ENCODE results near the gene TRABD2B.

TRABD2B gene

GRCh38 chr1:47791879-47792608, 205.1 kb downstream of the TRABD2B start:
- H3K4me2 ChIP-seq (ENCODE audit: insufficient read depth, low read length): no peak overlapping the region
- H3K9me3 ChIP-seq (ENCODE audit: insufficient read depth, low read length, severe bottlenecking): no peaks in the 10 kb centered on the region
- no peak for TF ChIP-seq EZH2 (IDR thresholded peaks at IDR 0.05; ENCODE audit: borderline replicate concordance, low read depth, low read length, severe bottlenecking)
- no peak for DNase-seq
- no peak overlapping the region for H3K27ac ChIP-seq (ENCODE audit: low read length)
- no peaks in the 10 kb centered on the region for H3K79me2 ChIP-seq (ENCODE audit: insufficient read depth, low read length)
- no peaks in the 10 kb centered on the region; the same call in 1 of the 2 replicates for H4K20me1 ChIP-seq (ENCODE audit: insufficient read depth, low read length)
- H3K27me3 ChIP-seq (ENCODE audit: insufficient read depth, low read length, poor library complexity): peaks cover 3% of the 10 kb centered on the region
- ATAC-seq (ENCODE audit: insufficient read depth, low read depth): no peak
- H3K9ac ChIP-seq (ENCODE audit: low read depth, low read length): no peak overlapping the region
- H3K4me1 ChIP-seq (ENCODE audit: insufficient read depth, low read length): no peaks in the 10 kb centered on the region
- H3K36me3 ChIP-seq (ENCODE audit: insufficient read depth, low read length): no peaks in the 10 kb centered on the region
- H2AFZ ChIP-seq (ENCODE audit: low read depth, low read length): no peak overlapping the region
- H3K4me3 ChIP-seq (ENCODE audit: low read depth in 1 of 2, low read length in 2 of 2): no peak overlapping the region

GRCh38 chr1:47788761-47789160, 208.4 kb downstream of the TRABD2B start:
- Histone ChIP-seq H3K4me2 (ENCODE audit: insufficient read depth, low read length) (no peak overlapping the region), H4K20me1 (ENCODE audit: insufficient read depth, low read length) (no peaks in the 10 kb centered on the region; the same call in 1 of the 2 replicates), H3K79me2 (ENCODE audit: insufficient read depth, low read length) (no peaks in the 10 kb centered on the region), H3K27me3 (ENCODE audit: insufficient read depth, low read length, poor library complexity) (peaks cover 12% of the 10 kb centered on the region), H3K9ac (ENCODE audit: low read depth, low read length) (no peak overlapping the region), H3K27ac (ENCODE audit: low read length) (no peak overlapping the region), H2AFZ (ENCODE audit: low read depth, low read length) (no peak overlapping the region), H3K4me3 (ENCODE audit: low read depth in 1 of 2, low read length in 2 of 2) (no peak overlapping the region), H3K36me3 (ENCODE audit: insufficient read depth, low read length) (no peaks in the 10 kb centered on the region), H3K9me3 (ENCODE audit: insufficient read depth, low read length, severe bottlenecking) (no peaks in the 10 kb centered on the region), H3K4me1 (ENCODE audit: insufficient read depth, low read length) (no peaks in the 10 kb centered on the region)
- no peak for ATAC-seq (ENCODE audit: insufficient read depth, low read depth)
- TF ChIP-seq EZH2 (IDR thresholded peaks at IDR 0.05; ENCODE audit: borderline replicate concordance, low read depth, low read length, severe bottlenecking): no peak
- TF ChIP-seq CTCF (IDR thresholded peaks at IDR 0.05; ENCODE audit: borderline replicate concordance, extremely low read depth, low read length, poor library complexity, severe bottlenecking): no peak
- DNase-seq: no peak

GRCh38 chr1:47787560-47787959, 209.6 kb downstream of the TRABD2B start:
- Histone ChIP-seq H3K4me1 (ENCODE audit: insufficient read depth, low read length) (no peaks in the 10 kb centered on the region), H4K20me1 (ENCODE audit: insufficient read depth, low read length) (no peaks in the 10 kb centered on the region; the same call in 1 of the 2 replicates), H3K4me2 (ENCODE audit: insufficient read depth, low read length) (no peak overlapping the region), H3K27ac (ENCODE audit: low read length) (no peak overlapping the region), H3K36me3 (ENCODE audit: insufficient read depth, low read length) (no peaks in the 10 kb centered on the region), H3K4me3 (ENCODE audit: low read depth in 1 of 2, low read length in 2 of 2) (no peak overlapping the region), H3K9me3 (ENCODE audit: insufficient read depth, low read length, severe bottlenecking) (no peaks in the 10 kb centered on the region), H2AFZ (ENCODE audit: low read depth, low read length) (no peak overlapping the region), H3K27me3 (ENCODE audit: insufficient read depth, low read length, poor library complexity) (peaks cover 12% of the 10 kb centered on the region), H3K9ac (ENCODE audit: low read depth, low read length) (no peak overlapping the region), H3K79me2 (ENCODE audit: insufficient read depth, low read length) (no peaks in the 10 kb centered on the region)
- no peak for DNase-seq
- no peak for TF ChIP-seq EZH2 (IDR thresholded peaks at IDR 0.05; ENCODE audit: borderline replicate concordance, low read depth, low read length, severe bottlenecking)
- no peak for TF ChIP-seq CTCF (IDR thresholded peaks at IDR 0.05; ENCODE audit: borderline replicate concordance, extremely low read depth, low read length, poor library complexity, severe bottlenecking)
- no peak for ATAC-seq (ENCODE audit: insufficient read depth, low read depth)

- H3K4me1 ChIP-seq (ENCODE audit: insufficient read depth, low read length): no peaks in the 10 kb centered on the region
- no peak overlapping the region for H2AFZ ChIP-seq (ENCODE audit: low read depth, low read length)
- DNase-seq (no peak), ATAC-seq (ENCODE audit: insufficient read depth, low read depth) (no peak)
- H3K9ac ChIP-seq (ENCODE audit: low read depth, low read length): no peak overlapping the region
- peaks cover 12% of the 10 kb centered on the region for H3K27me3 ChIP-seq (ENCODE audit: insufficient read depth, low read length, poor library complexity)
- H4K20me1 ChIP-seq (ENCODE audit: insufficient read depth, low read length): no peaks in the 10 kb centered on the region; the same call in 1 of the 2 replicates
- H3K4me3 ChIP-seq (ENCODE audit: low read depth in 1 of 2, low read length in 2 of 2): no peak overlapping the region
- H3K27ac ChIP-seq (ENCODE audit: low read length): no peak overlapping the region
- H3K9me3 ChIP-seq (ENCODE audit: insufficient read depth, low read length, severe bottlenecking): no peaks in the 10 kb centered on the region
- H3K79me2 ChIP-seq (ENCODE audit: insufficient read depth, low read length): no peaks in the 10 kb centered on the region
- TF ChIP-seq EZH2 (IDR thresholded peaks at IDR 0.05; ENCODE audit: borderline replicate concordance, low read depth, low read length, severe bottlenecking): no peak
- no peak for TF ChIP-seq CTCF (IDR thresholded peaks at IDR 0.05; ENCODE audit: borderline replicate concordance, extremely low read depth, low read length, poor library complexity, severe bottlenecking)
- no peak overlapping the region for H3K4me2 ChIP-seq (ENCODE audit: insufficient read depth, low read length)
- no peaks in the 10 kb centered on the region for H3K36me3 ChIP-seq (ENCODE audit: insufficient read depth, low read length)
Observed at GRCh38 chr1:47786316-47786715, 210.9 kb downstream of the TRABD2B start.

Data from DND-41 (cell line).